Measurements from ENCODE around the gene LRRC34. TPM values are rescaled to one million over a fixed set of nuclear protein-coding genes. Genes with fewer than 3 reads are reported as not detected.

The LRRC34 gene
- total RNA-seq, 1 donor from 2014 or later, result 4.7 TPM

DNA sequence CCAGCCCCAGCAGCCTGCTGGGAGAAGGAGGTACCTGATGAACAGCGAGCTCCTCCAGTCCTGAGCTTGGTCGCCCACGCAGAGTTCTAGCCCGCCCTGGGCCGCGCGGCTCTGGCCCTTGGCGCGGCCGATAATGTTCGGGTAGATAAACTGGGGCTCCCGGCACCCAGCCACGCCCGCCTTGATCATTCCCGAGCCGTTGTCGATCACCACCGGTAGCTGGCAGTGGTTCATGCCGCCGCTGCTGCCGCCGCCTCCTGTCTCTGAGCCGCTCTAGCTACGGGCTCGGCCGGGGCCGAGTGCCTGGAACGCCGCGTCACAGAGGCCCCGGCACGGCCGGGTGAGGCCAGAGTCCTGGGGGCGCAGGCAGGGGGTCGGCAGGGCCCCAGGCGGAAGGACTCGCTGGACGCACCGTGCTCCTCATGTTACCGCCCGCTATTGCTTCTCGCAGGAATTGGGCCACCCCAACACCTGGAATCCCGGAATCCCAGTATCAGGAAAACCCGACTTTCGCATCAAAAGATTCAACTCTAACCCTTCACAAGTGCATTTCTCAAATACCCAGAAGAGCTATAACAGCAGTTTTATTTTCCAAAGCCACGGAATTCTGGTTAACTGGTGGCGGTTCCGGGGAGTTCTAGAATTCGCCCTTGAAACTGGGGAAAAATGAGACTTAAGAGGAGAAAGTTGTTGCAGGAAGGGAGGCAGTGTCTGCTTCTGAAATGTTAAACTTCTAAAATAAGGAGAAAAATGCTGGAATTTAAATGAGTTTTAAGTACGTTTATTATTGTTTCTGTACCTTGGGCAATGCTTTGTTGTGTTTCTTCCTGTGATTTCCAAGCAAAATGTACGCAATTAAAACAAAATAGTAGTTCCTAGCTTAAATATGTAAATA lies 43.2 kb downstream of the LRRC34 start, which contains the start of gene ACTRT3:
ACTRT3 (minus strand) TSS at position 275 of the 895 bp plus-strand sequence; CDS start at position 234, 41 bp downstream.
- Mint-ChIP-seq H3K4me1 (peaks cover 18% of the 10 kb centered on the region), H3K36me3 (ENCODE audit: low read depth) (peaks cover 10% of the 10 kb centered on the region), H3K4me3 (peak within 1 kb of the TSS; percentile 78), H3K27ac (peak within 1 kb of the TSS; percentile 84), H3K27me3 (no peaks in the 10 kb centered on the region), H3K9me3 (no peaks in the 10 kb centered on the region)
- intact Hi-C loops (cut with micrococcal nuclease), result loop anchor here (5.0 kb wide), 2 partner anchors 288 to 1103 kb away; partner anchors contain the start of gene RPL22L1
- DNase-seq, result peak; percentile 86

DNA sequence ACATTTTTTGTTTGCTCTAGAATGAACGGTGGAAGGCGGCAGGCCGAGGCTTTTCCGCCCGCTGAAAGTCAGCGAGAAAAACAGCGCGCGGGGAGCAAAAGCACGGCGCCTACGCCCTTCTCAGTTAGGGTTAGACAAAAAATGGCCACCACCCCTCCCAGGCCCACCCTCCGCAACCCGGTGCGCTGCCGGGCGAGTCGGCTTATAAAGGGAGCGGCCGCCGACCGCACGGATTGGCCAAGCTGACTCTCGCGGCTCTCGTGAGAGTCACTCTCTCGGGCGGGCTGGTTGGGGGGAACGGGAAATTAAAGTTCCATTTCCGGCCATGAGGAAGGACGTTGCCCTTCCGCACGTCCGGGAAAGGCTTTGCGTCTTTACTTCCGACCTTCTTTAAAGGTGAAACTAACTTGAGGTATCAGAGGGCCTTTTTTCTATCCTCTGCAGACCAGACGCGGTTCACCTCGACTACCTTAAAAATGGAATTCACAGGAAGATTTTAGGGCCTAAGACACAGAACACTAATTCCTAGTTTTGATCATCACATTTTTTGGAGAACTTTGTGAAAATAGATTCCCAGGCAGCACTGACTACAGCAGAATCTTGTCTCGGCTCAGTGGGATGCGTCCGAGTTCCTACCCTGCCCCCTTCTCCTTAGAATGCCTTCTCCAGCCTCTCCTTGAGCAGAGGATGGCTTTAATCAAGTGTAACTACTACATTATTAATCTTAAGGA lies 47.7 kb downstream of the LRRC34 start, which contains the start of gene TERC:
TERC (minus strand) TSS at position 179 of the 731 bp plus-strand sequence.
- H3K27me3 Mint-ChIP-seq, result no peaks in the 10 kb centered on the region
- intact Hi-C loops (cut with micrococcal nuclease), result loop anchor here (1.0 to 5.0 kb wide), 6 partner anchors 8 to 592 kb away; partner anchors contain the start of genes GPR160, LRRC34, LRRIQ4 and MYNN
- H3K9me3 Mint-ChIP-seq, result no peaks in the 10 kb centered on the region
- H3K27ac Mint-ChIP-seq, result peak within 1 kb of the TSS; percentile 98
- H3K36me3 Mint-ChIP-seq (ENCODE audit: low read depth), result peaks cover 1% of the 10 kb centered on the region
- peaks cover 19% of the 10 kb centered on the region for H3K4me1 Mint-ChIP-seq
- peak; percentile 96 for DNase-seq
- peak within 1 kb of the TSS; percentile 96 for H3K4me3 Mint-ChIP-seq

DNA sequence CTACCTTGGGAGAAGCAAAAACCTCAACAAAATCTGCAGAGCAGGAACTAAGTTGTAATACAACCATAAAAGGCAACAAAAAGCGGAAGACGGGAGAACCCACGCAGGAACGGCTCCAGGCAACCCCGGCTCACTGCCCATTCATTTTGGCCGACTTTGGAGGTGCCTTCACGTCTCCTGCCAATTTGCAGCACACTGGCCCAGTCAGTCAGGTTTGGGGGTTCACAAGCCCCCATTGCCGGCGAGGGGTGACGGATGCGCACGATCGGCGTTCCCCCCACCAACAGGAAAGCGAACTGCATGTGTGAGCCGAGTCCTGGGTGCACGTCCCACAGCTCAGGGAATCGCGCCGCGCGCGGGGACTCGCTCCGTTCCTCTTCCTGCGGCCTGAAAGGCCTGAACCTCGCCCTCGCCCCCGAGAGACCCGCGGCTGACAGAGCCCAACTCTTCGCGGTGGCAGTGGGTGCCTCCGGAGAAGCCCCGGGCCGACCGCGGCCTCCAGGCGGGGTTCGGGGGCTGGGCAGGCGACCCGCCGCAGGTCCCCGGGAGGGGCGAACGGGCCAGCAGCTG lies 48.3 kb downstream of the LRRC34 start:
- Mint-ChIP-seq H3K27me3 (no peaks in the 10 kb centered on the region), H3K27ac (peak overlapping the region; percentile 98), H3K4me1 (peaks cover 21% of the 10 kb centered on the region), H3K36me3 (ENCODE audit: low read depth) (peaks cover 4% of the 10 kb centered on the region), H3K4me3 (peak overlapping the region; percentile 96), H3K9me3 (no peaks in the 10 kb centered on the region)
- intact Hi-C loops (cut with micrococcal nuclease), result loop anchor here (1.0 to 5.0 kb wide), 6 partner anchors 9 to 592 kb away; partner anchors contain the start of genes GPR160, LRRC34, LRRIQ4 and MYNN
- peak; percentile 86 for DNase-seq

DNA sequence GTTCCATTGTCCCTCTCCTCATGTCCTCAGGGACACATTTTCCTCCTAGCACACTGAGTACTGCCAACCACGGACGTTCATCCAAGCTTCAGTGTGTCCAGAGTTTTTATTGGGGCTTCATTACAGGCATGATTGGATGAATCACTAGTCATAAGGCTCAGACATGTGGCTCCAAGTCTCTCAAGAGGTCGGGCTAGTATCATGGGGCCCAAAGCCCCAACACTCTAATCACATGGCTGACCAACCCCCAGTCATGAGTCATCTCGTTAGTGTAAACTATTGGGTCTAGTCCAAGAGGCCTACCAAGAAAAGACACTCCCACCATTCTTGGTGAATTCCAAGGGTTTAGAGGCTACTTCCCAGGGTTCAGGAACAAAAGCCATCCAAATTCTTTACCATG lies 52.2 kb downstream of the LRRC34 start:
- H3K27ac Mint-ChIP-seq, result no peak overlapping the region
- peaks cover 25% of the 10 kb centered on the region for H3K4me1 Mint-ChIP-seq
- peaks cover 4% of the 10 kb centered on the region for H3K36me3 Mint-ChIP-seq (ENCODE audit: low read depth)
- H3K4me3 Mint-ChIP-seq, result no peak overlapping the region
- peak; percentile 49 for DNase-seq
- peaks cover 6% of the 10 kb centered on the region for H3K27me3 Mint-ChIP-seq
- H3K9me3 Mint-ChIP-seq, result peaks cover 8% of the 10 kb centered on the region
- intact Hi-C loops (cut with micrococcal nuclease), result loop anchor here (5.0 kb wide), 1 partner anchor 277 kb away; the partner anchor contains the start of gene GPR160

DNA sequence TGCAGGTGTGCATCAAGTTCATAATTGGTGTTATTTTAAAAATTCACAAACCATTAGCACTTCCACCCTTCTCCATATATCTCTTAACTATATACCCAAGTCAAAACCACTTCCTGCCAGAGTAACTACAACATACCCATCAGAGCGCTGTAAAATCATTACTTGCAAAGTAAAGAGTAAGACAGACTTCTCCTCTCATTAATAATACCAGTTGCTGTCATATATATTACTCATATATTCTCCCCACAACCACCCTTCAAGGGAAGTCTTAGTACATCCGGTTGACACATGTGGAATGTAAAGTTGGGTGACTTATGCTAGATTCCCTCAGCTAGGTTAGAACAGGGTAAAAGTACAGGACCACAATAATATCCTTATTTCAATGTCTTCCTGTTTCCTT lies 53.4 kb downstream of the LRRC34 start:
- no peak for DNase-seq
- H3K27ac Mint-ChIP-seq, result peak overlapping the region; percentile 26
- H3K4me1 Mint-ChIP-seq, result peaks cover 18% of the 10 kb centered on the region
- peaks cover 8% of the 10 kb centered on the region for H3K9me3 Mint-ChIP-seq
- peak overlapping the region; percentile 19 for H3K4me3 Mint-ChIP-seq
- intact Hi-C loops (cut with micrococcal nuclease), result loop anchor here (5.0 kb wide), 2 partner anchors 97 to 103 kb away; partner anchors contain the start of gene MECOM
- peaks cover 2% of the 10 kb centered on the region for H3K36me3 Mint-ChIP-seq (ENCODE audit: low read depth)
- H3K27me3 Mint-ChIP-seq, result peaks cover 9% of the 10 kb centered on the region

DNA sequence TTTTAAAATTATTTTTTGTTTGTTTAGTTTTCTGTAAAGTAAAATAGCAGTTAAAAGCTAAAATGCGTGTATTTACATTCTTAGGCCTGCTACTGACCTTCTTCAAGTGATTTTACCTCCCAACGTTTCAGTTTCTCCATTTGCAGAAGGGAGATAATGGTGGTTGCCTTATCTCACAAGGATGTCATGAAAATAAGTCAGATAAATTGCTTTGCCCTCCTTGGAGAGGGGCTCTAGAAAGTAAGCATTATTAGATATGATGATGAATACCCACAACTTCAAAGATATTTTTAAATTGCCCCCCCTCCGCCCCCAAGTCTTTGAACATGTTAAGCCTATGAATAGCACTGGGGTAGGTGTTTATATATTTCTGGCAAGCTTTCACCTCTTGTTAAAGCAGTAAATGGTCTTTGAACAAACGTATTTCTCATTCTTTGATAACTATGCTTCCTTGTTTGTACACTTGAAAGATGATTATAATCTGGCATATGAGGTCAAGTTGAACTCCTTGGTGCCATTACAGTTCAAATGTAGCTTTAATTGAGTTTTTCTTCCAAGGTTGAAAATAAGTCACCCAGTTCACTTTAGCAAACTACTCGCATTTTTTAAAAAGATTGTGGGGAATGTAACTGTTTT lies 54.2 kb downstream of the LRRC34 start:
- no peak overlapping the region for H3K27ac Mint-ChIP-seq
- peaks cover 9% of the 10 kb centered on the region for H3K27me3 Mint-ChIP-seq
- H3K36me3 Mint-ChIP-seq (ENCODE audit: low read depth), result peaks cover 2% of the 10 kb centered on the region
- peaks cover 8% of the 10 kb centered on the region for H3K9me3 Mint-ChIP-seq
- peaks cover 14% of the 10 kb centered on the region for H3K4me1 Mint-ChIP-seq
- DNase-seq, result no peak
- intact Hi-C loops (cut with micrococcal nuclease), result loop anchor here (5.0 kb wide), 2 partner anchors 96 to 104 kb away; partner anchors contain the start of gene MECOM
- H3K4me3 Mint-ChIP-seq, result no peak overlapping the region

DNA sequence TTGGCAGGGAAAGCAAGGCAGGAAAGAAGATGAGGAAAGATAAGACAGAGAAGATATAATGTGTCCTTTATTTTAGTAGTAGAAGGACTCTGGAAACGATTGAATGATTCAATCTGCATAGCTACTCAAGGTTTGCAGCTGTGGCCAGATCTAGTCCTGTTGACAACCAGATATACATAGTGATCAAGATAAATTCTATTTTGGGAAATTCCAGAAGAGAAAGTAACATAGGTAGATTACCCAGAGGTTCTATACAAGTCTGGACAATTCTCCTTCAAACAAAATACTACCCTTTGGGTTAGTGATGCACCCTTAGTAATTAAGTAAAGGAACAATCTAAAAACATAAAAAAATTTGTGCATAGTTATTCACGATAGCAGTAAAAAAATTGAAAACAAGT lies 57.2 kb downstream of the LRRC34 start:
- intact Hi-C loops (cut with micrococcal nuclease), result loop anchor here (5.0 kb wide), 2 partner anchors 93 to 107 kb away; partner anchors contain the start of gene MECOM
- Mint-ChIP-seq H3K27me3 (peaks cover 13% of the 10 kb centered on the region), H3K4me3 (no peak overlapping the region), H3K27ac (no peak overlapping the region), H3K36me3 (ENCODE audit: low read depth) (peaks cover 2% of the 10 kb centered on the region), H3K4me1 (peaks cover 10% of the 10 kb centered on the region), H3K9me3 (peaks cover 8% of the 10 kb centered on the region)
- no peak for DNase-seq

DNA sequence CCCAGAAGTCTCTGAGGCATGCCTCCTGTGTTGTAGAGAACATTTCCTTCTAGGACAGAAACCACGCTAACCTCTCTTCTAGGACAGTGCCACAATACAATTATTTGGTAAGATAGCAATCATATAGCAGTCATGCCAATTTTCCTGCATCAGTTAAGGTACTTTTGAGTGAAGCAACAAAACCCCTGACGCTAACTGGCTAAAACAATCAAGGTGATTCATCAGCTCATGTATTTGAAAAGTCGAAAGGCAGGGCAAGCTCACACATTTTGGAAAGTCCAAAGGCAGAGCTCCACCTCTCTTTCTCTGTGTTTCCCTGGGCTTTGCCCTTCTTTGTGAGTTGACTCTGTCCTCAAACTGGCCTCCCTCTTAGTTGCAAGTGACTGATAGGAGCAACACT lies 58.0 kb downstream of the LRRC34 start:
- Mint-ChIP-seq H3K9me3 (peaks cover 8% of the 10 kb centered on the region), H3K4me1 (peaks cover 9% of the 10 kb centered on the region), H3K36me3 (ENCODE audit: low read depth) (peaks cover 2% of the 10 kb centered on the region), H3K27me3 (peaks cover 16% of the 10 kb centered on the region), H3K4me3 (no peak overlapping the region), H3K27ac (no peak overlapping the region)
- DNase-seq, result no peak
- intact Hi-C loops (cut with micrococcal nuclease), result loop anchor here (5.0 kb wide), 2 partner anchors 92 to 108 kb away; partner anchors contain the start of gene MECOM

DNA sequence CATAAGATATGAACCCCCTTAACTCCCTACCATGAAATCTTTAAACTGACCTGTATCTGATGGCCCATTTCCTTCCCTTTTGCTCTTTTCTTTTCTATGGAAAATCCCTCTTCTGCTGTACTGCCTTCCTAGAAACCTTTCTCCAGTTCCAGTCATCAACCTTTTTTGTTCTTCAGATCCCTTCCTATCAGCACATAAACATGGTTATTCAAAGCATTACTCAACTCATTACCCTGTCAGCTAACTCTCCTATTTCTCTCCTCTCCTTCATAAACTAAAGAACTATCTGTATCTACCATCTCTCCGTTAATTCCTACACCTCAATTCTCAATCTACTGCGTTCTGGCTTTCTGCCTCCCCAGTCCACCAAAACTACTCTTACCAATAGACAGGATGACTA lies 60.8 kb downstream of the LRRC34 start:
- Mint-ChIP-seq H3K4me1 (peaks cover 7% of the 10 kb centered on the region), H3K9me3 (peaks cover 8% of the 10 kb centered on the region), H3K4me3 (no peak overlapping the region), H3K36me3 (ENCODE audit: low read depth) (no peaks in the 10 kb centered on the region), H3K27ac (no peak overlapping the region), H3K27me3 (peaks cover 25% of the 10 kb centered on the region)
- peak; percentile 17 for DNase-seq
- intact Hi-C loops (cut with micrococcal nuclease), result no loop called here

DNA sequence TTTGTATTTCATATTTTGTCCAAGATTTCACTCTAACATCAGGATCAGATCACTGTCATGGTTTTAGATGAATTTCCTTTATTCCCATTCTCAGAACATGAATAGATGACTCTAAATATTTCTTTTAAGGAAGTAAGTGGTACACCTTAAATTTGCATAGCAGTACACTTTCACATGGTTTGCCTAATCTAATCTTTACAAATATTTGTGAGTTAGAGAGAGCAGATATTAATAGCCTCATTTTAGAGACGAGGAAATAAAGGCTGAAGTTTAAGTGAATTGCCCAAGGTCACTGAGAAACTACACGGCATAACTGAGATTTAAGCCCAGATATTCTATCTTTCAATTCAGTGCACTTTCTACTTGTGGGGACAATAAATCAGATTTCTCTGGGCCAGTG lies 62.0 kb downstream of the LRRC34 start:
- H3K27me3 Mint-ChIP-seq, result peaks cover 27% of the 10 kb centered on the region
- H3K27ac Mint-ChIP-seq, result no peak overlapping the region
- intact Hi-C loops (cut with micrococcal nuclease), result no loop called here
- peaks cover 7% of the 10 kb centered on the region for H3K4me1 Mint-ChIP-seq
- H3K9me3 Mint-ChIP-seq, result no peaks in the 10 kb centered on the region
- no peak for DNase-seq
- H3K4me3 Mint-ChIP-seq, result no peak overlapping the region
- H3K36me3 Mint-ChIP-seq (ENCODE audit: low read depth), result no peaks in the 10 kb centered on the region

DNA sequence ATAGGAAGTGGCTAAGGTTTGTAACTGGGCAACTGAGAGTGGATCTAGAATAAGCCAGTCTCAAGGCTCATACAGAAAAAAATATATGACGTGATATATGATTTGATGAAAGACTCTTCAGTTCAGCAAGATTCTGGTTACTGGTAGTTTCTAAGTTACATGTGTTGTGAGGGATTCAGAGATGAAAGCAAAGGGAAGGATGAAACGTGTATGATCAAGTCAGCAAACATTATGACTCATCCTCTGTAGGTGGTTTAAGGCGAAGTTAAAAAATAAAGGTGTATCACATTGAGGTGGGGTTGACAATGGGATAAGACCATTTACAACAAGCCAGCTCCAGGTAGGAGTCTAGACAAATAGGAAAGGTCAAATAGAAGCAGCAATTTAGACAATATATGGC lies 64.0 kb downstream of the LRRC34 start:
- Mint-ChIP-seq H3K36me3 (ENCODE audit: low read depth) (no peaks in the 10 kb centered on the region), H3K4me3 (no peak overlapping the region), H3K27ac (peak overlapping the region; percentile 0), H3K27me3 (peaks cover 27% of the 10 kb centered on the region), H3K4me1 (peaks cover 7% of the 10 kb centered on the region), H3K9me3 (no peaks in the 10 kb centered on the region)
- intact Hi-C loops (cut with micrococcal nuclease), result loop anchor here (10.0 kb wide), 1 partner anchor 884 kb away; no protein-coding TSS in a partner anchor
- DNase-seq, result no peak

DNA sequence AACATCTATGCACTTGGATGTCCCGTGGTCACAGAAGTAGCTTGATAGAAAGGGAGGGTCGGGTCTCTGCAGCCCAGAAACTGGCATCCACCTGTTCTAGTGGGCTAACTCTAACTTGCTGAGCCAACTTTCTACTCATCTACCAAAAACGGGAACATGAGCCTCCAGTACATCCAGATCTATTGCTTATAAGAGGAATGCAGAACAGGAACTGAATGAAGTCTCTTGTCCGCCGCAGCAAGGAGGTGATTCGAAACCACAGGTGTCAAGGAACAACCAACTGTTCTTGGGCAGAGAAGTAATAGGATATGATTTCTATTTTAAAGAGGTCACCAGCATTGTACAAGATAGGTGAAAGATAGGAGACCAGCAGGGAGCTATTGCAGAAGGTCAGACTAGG lies 65.8 kb downstream of the LRRC34 start:
- peaks cover 28% of the 10 kb centered on the region for H3K27me3 Mint-ChIP-seq
- no peaks in the 10 kb centered on the region for H3K36me3 Mint-ChIP-seq (ENCODE audit: low read depth)
- intact Hi-C loops (cut with micrococcal nuclease), result loop anchor here (10.0 kb wide), 1 partner anchor 882 kb away; no protein-coding TSS in a partner anchor
- no peak overlapping the region for H3K4me3 Mint-ChIP-seq
- no peak for DNase-seq
- H3K4me1 Mint-ChIP-seq, result peaks cover 7% of the 10 kb centered on the region
- no peak overlapping the region for H3K27ac Mint-ChIP-seq
- H3K9me3 Mint-ChIP-seq, result no peaks in the 10 kb centered on the region
